Dendritic cell treated with granulocyte-macrophage colony-stimulating factor and Interleukin-4, amounts not matched to agents 40 ng/mL and 50 ng/mL, for 4 days (primary cell): ENCODE data around the gene GAST.

ENCODE experiments used
- H3K27ac Mint-ChIP-seq: one replicate; pipeline ENCODE4 v1.8.0; 2022; ENCODE audit warnings: mild to moderate bottlenecking, mixed read lengths
- H3K27me3 Mint-ChIP-seq: one replicate; pipeline ENCODE4 v1.8.0; 2022; ENCODE audit warnings: mild to moderate bottlenecking, mixed read lengths
- H3K36me3 Mint-ChIP-seq: one replicate; pipeline ENCODE4 v1.8.0; 2022; ENCODE audit warnings: low read depth, mixed read lengths
- H3K4me1 Mint-ChIP-seq: one replicate; pipeline ENCODE4 v1.8.0; 2022; ENCODE audit warnings: low read depth, mixed read lengths
- H3K4me3 Mint-ChIP-seq: one replicate; pipeline ENCODE4 v1.8.0; 2022; ENCODE audit warnings: mild to moderate bottlenecking, moderate library complexity, mixed read lengths
- H3K9me3 Mint-ChIP-seq: one replicate; pipeline ENCODE4 v1.8.0; 2022; ENCODE audit warnings: mixed read lengths
- intact Hi-C: fragments of 100-400 bp; cut with micrococcal nuclease; formaldehyde crosslinking; loops from one replicate; pipeline ENCODE4 v1.15.0; 2022

Gene GAST

GRCh38 chr17:41710472-41711090 is 1.6 kb upstream of the GAST start:
- Mint-ChIP-seq H3K36me3 (no peaks in the 10 kb centered on the region), H3K4me1 (no peaks in the 10 kb centered on the region), H3K9me3 (no peaks in the 10 kb centered on the region), H3K27me3 (peaks cover 31% of the 10 kb centered on the region), H3K4me3 (no peak overlapping the region), H3K27ac (no peak overlapping the region)
- intact Hi-C loops, result no loop called here

DNA sequence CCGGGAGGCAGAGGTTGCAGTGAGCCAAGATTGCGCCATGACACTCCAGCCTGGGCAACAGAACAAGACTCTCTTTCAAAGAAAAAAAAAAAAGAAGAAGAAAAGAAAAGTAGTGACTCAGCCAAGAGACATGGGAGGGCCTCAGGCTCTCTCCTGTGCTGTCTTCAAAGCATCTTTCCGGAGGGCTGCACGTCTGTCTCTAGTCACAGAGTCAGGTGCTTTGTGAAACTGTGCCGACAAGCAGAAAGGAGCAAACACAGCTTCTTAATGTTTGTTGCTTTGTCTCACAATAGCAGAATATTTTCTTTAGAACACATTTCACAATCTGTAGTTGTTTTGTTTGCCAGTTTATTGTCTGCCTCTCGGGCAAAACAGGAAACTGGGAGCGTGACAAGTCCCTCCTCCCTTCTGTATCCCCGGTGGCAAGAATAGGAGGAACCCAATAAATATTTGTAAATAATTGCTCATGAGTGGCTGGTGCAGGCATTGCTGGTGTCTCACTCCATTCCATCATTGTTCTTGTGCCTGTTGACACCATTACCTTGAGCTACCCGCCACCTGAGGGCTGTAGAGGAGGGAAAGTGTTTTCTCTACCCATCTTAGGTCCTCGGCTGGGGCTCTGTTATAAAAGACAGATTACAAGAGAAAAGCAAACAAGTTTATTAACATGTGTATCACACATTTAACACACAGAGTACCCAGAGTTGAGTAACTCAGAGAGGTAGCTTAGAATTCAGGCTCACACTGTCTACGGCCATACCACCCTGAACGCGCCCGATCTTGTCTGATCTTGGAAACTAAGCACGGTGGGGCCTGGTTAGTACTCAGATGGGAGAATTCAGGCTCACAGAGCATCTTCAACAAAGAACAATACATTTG is 5.5 kb downstream of the GAST start:
- intact Hi-C loops, result no loop called here
- Mint-ChIP-seq H3K27me3 (peaks cover 6% of the 10 kb centered on the region), H3K36me3 (no peaks in the 10 kb centered on the region), H3K9me3 (no peaks in the 10 kb centered on the region), H3K27ac (peak overlapping the region; percentile 12), H3K4me1 (peaks cover 24% of the 10 kb centered on the region), H3K4me3 (peak overlapping the region; percentile 40)

DNA sequence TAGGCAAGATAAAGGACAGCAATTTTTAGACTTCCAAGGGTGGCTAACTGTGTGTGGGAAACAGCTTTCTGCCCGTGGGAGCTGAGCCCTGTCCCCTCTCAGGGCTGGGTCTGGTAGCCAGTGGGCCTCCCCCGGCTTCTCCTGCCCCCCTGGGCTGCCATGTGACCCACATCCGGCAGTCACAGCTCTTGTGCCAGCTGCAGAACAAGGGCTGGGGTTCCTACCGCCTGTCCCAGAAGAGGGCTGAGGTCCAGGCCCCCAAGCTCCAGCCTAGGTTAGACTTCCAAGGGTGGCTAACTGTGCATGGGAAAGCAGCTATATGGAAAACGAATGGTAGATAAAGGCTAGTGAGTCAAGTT is 6.1 kb downstream of the GAST start:
- H3K36me3 Mint-ChIP-seq, result no peaks in the 10 kb centered on the region
- H3K4me1 Mint-ChIP-seq, result peaks cover 24% of the 10 kb centered on the region
- H3K9me3 Mint-ChIP-seq, result no peaks in the 10 kb centered on the region
- H3K4me3 Mint-ChIP-seq, result no peak overlapping the region
- H3K27ac Mint-ChIP-seq, result peak overlapping the region; percentile 12
- intact Hi-C loops, result no loop called here
- H3K27me3 Mint-ChIP-seq, result peaks cover 4% of the 10 kb centered on the region

DNA sequence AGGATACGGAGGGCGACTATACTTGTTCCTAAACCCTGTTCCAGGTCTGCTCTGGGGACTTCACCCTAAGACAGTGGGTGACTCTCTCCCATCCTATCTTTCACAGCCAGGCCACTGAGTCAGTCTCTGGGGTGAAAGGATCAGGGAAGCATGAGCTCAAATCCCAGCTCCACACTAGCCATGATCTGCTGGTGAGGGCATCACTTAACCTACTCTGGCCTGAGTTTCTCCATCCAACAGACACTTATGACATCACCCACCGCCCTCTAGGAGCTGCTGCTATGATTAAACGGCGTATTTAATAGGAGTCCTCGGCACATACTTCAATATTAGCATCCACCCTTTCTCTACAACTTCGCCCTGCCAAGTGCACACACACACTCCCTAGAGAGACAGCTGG is 10.1 kb downstream of the GAST start:
- Mint-ChIP-seq H3K4me1 (peaks cover 14% of the 10 kb centered on the region), H3K9me3 (no peaks in the 10 kb centered on the region), H3K36me3 (no peaks in the 10 kb centered on the region), H3K27me3 (peaks cover 11% of the 10 kb centered on the region), H3K27ac (no peak overlapping the region), H3K4me3 (no peak overlapping the region)
- intact Hi-C loops, result no loop called here

- peaks cover 11% of the 10 kb centered on the region for H3K27me3 Mint-ChIP-seq
- no peak overlapping the region for H3K27ac Mint-ChIP-seq
- no peak overlapping the region for H3K4me3 Mint-ChIP-seq
- no peaks in the 10 kb centered on the region for H3K4me1 Mint-ChIP-seq
- intact Hi-C loops, result no loop called here
- no peaks in the 10 kb centered on the region for H3K36me3 Mint-ChIP-seq
- no peaks in the 10 kb centered on the region for H3K9me3 Mint-ChIP-seq
Measured at GRCh38 chr17:41723801-41724475, 11.8 kb downstream of the GAST start.

GRCh38 chr17:41724476-41725050 is 12.4 kb downstream of the GAST start:
- Mint-ChIP-seq H3K4me1 (no peaks in the 10 kb centered on the region), H3K27ac (no peak overlapping the region), H3K4me3 (no peak overlapping the region), H3K36me3 (no peaks in the 10 kb centered on the region), H3K9me3 (no peaks in the 10 kb centered on the region), H3K27me3 (peaks cover 11% of the 10 kb centered on the region)
- intact Hi-C loops, result no loop called here

DNA sequence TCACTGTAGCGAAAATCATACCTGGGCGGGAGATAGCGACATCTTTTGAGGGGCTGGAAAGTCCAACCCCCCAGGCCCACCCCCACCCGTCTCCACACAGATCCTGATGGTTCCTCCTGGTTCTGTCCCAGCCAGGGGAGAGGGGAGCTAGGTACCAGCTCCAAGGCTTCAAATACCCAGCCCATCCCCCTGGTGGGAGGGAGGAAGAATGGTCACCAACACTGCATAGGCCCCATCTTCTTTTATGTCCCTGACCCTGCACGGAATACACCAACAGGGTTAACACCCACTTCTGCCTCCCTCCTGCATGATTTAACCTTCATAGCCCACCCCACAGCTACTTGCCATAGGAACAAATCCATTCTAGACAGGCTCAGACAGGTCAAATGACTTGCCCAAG is 13.0 kb downstream of the GAST start:
- Mint-ChIP-seq H3K9me3 (no peaks in the 10 kb centered on the region), H3K27ac (no peak overlapping the region), H3K4me1 (peaks cover under 1% of the 10 kb centered on the region), H3K36me3 (no peaks in the 10 kb centered on the region), H3K4me3 (no peak overlapping the region), H3K27me3 (peaks cover 14% of the 10 kb centered on the region)
- intact Hi-C loops, result no loop called here

GRCh38 chr17:41728056-41728455 is 15.9 kb downstream of the GAST start:
- H3K36me3 Mint-ChIP-seq, result no peaks in the 10 kb centered on the region
- H3K9me3 Mint-ChIP-seq, result no peaks in the 10 kb centered on the region
- H3K27me3 Mint-ChIP-seq, result peaks cover 39% of the 10 kb centered on the region
- intact Hi-C loops, result no loop called here
- H3K4me3 Mint-ChIP-seq, result no peak overlapping the region
- no peak overlapping the region for H3K27ac Mint-ChIP-seq
- H3K4me1 Mint-ChIP-seq, result peaks cover 15% of the 10 kb centered on the region

DNA sequence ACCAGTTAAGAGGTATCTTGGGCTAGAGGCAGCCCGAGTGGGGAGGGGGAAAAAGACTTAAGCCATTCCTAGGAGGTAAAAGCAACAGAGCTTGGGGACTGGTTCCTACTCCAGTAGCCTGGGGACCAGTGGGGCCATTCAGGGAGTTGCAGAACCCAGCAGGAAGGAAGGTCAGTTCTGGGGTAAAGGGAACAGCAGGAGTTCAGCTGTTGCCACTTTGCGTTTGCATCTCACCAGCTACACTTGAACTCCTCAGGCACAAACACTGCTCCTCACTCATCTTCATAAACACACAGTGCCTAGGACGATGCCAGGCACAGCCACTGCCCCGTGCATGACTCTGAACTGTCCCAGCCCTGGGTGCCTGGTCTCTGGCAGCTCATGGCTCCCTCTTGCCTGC is 18.3 kb downstream of the GAST start:
- H3K9me3 Mint-ChIP-seq, result no peaks in the 10 kb centered on the region
- no peak overlapping the region for H3K27ac Mint-ChIP-seq
- H3K27me3 Mint-ChIP-seq, result peaks cover 55% of the 10 kb centered on the region
- intact Hi-C loops, result loop anchor here (10.0 kb wide), 1 partner anchor 134 kb away; the partner anchor contains the start of gene KLHL11
- H3K36me3 Mint-ChIP-seq, result no peaks in the 10 kb centered on the region
- peaks cover 33% of the 10 kb centered on the region for H3K4me1 Mint-ChIP-seq
- H3K4me3 Mint-ChIP-seq, result no peak overlapping the region

GRCh38 chr17:41731836-41732235 is 19.7 kb downstream of the GAST start:
- no peak overlapping the region for H3K27ac Mint-ChIP-seq
- no peaks in the 10 kb centered on the region for H3K36me3 Mint-ChIP-seq
- no peaks in the 10 kb centered on the region for H3K9me3 Mint-ChIP-seq
- peaks cover 33% of the 10 kb centered on the region for H3K4me1 Mint-ChIP-seq
- no peak overlapping the region for H3K4me3 Mint-ChIP-seq
- intact Hi-C loops, result loop anchor here (10.0 kb wide), 1 partner anchor 133 kb away; the partner anchor contains the start of gene KLHL11
- peaks cover 68% of the 10 kb centered on the region for H3K27me3 Mint-ChIP-seq

DNA sequence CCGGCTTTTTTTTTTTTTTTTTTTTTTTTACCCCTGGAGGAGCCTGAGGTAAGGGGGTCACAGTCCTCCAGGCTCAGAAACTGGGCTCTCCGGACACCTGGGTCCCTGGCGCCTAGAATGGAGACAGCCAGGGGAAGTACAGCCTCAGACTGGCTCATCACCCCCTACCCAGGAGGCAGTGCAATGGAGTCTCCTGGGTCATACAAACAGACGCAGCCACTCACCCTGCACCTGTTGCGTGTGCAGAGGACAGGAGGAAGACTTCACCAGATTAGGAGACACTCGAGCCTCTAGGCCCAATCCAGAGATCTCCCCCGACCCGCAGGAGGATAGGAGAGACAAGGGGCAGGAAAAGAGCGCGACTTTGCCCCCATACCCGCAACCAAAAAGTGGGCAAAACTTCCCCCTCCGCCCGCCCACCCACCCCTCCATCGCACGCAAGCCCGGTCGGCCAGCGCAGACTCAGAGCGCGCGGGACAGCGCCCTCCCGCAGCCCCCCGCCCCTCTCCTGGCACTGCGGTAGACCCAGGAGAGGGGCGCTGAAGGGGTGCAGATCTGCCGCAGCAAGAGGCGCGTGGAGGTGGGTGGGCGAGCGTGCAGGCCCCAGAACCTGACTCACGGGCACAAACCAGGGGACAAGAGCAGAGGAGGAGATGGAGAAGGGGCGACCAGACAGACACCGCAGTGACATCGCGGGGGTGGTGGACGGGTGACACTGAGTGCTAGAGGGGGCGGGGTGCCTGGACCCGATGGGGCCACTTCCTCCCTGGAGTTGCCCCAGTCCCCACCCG is 21.4 kb downstream of the GAST start:
- intact Hi-C loops, result loop anchor here (10.0 kb wide), 1 partner anchor 131 kb away; the partner anchor contains the start of gene KLHL11
- Mint-ChIP-seq H3K36me3 (no peaks in the 10 kb centered on the region), H3K27ac (no peak overlapping the region), H3K4me1 (peaks cover 33% of the 10 kb centered on the region), H3K4me3 (no peak overlapping the region), H3K9me3 (no peaks in the 10 kb centered on the region), H3K27me3 (peaks cover 82% of the 10 kb centered on the region)

- Mint-ChIP-seq H3K4me3 (no peak within 1 kb of the TSS), H3K27me3 (peaks cover 84% of the 10 kb centered on the region), H3K4me1 (peaks cover 33% of the 10 kb centered on the region), H3K36me3 (no peaks in the 10 kb centered on the region), H3K27ac (no peak within 1 kb of the TSS), H3K9me3 (no peaks in the 10 kb centered on the region)
- intact Hi-C loops, result loop anchor here (10.0 kb wide), 1 partner anchor 130 kb away; the partner anchor contains the start of gene KLHL11
Measured at GRCh38 chr17:41734139-41734948, 22.2 kb downstream of the GAST start, which contains the start of gene HAP1. Gene HAP1, minus strand, starts transcription at chr17:41734643. Its CDS starts 9 bp downstream, at chr17:41734634.
